ENCODE results near the gene MAPT.

The MAPT gene

DNA sequence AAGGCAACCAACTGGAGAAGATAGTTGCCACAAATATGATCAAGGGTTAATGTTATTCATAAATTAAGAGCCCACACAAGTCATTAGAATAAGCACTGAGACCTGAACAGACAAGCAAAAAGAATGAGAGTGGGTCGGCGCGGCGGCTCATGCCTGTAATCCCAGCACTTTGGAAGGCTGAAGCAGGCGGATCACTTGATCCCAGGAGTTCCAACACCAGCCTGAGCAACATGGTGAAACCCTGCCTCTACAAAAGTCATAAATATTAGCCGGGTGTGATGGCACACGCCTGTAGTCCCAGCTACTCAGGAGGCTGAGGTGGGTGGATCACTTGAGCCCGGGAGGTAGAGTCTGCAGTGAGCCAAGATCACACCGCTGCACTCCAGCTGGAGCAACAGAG, 64.0 kb downstream of the MAPT start:
- no peaks in the 10 kb centered on the region for H3K4me1 Mint-ChIP-seq
- TF ChIP-seq, protein P1, sequence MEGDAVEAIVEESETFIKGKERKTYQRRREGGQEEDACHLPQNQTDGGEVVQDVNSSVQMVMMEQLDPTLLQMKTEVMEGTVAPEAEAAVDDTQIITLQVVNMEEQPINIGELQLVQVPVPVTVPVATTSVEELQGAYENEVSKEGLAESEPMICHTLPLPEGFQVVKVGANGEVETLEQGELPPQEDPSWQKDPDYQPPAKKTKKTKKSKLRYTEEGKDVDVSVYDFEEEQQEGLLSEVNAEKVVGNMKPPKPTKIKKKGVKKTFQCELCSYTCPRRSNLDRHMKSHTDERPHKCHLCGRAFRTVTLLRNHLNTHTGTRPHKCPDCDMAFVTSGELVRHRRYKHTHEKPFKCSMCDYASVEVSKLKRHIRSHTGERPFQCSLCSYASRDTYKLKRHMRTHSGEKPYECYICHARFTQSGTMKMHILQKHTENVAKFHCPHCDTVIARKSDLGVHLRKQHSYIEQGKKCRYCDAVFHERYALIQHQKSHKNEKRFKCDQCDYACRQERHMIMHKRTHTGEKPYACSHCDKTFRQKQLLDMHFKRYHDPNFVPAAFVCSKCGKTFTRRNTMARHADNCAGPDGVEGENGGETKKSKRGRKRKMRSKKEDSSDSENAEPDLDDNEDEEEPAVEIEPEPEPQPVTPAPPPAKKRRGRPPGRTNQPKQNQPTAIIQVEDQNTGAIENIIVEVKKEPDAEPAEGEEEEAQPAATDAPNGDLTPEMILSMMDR (IDR thresholded peaks at IDR 0.05) = no peak
- no peak overlapping the region for H3K4me3 Mint-ChIP-seq
- H3K9me3 Mint-ChIP-seq = no peaks in the 10 kb centered on the region
- H3K27ac Mint-ChIP-seq = no peak overlapping the region
- DNase-seq = no peak
- no peaks in the 10 kb centered on the region for H3K36me3 Mint-ChIP-seq (ENCODE audit: low read depth)
- no peaks in the 10 kb centered on the region for H3K27me3 Mint-ChIP-seq (ENCODE audit: low read depth, poor library complexity)

DNA sequence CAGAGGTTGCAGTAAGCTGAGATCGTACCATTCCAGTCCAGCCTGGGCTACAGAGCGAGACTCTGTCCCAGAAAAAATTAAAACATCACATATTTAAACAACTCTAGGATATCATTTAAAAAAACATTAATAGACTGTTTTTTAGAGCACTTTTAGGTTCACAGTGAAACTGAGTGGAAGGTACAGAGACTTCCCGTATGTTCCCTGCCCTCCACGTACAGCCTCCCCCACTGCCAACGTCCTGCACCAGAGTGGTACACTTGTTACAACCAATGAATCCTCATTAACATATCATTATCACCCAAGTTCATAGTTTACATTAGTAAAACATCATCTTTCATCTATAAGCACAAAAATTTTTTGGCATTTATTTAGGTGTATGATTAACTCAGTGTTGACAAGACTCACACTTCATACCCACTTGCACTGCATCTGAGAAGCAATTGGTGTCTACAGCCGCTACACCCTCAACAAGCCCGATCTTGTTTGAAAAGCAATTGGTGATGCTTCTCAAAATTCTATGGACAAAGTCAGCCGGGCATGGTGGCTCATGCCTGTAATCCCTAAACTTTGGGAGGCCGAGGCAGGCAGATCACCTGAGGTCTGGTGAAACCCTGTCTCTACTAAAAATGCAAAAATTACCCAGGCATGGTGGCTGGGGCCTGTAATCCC, 64.8 kb downstream of the MAPT start:
- TF ChIP-seq, protein P1 (IDR thresholded peaks at IDR 0.05) = no peak
- no peak for DNase-seq
- Mint-ChIP-seq H3K36me3 (ENCODE audit: low read depth) (no peaks in the 10 kb centered on the region), H3K4me1 (peaks cover 4% of the 10 kb centered on the region), H3K4me3 (no peak overlapping the region), H3K27me3 (ENCODE audit: low read depth, poor library complexity) (no peaks in the 10 kb centered on the region), H3K9me3 (no peaks in the 10 kb centered on the region), H3K27ac (no peak overlapping the region)

DNA sequence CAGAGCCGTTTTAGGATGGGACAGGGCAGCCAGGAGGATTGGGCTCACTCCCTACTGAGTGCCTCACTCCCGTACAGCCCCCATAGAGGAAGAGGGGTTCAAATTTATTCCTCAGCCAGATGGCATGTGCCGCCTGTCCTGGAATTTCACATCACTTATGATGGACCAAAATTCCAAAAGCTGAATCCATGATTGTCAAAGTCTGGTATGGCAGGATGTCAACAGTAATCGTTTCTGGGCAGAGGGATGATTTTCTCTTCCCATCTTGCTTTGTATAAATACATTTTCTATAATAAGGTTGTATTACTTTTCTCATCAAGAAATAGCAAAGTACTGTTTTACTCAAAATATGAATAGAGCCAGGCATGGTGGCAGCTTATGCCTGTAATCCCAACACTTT, 66.0 kb downstream of the MAPT start:
- Mint-ChIP-seq H3K4me3 (no peak overlapping the region), H3K4me1 (peaks cover 4% of the 10 kb centered on the region), H3K27me3 (ENCODE audit: low read depth, poor library complexity) (peaks cover 8% of the 10 kb centered on the region), H3K36me3 (ENCODE audit: low read depth) (no peaks in the 10 kb centered on the region), H3K27ac (no peak overlapping the region), H3K9me3 (no peaks in the 10 kb centered on the region)
- no peak for DNase-seq
- TF ChIP-seq, protein P1 (IDR thresholded peaks at IDR 0.05) = no peak

DNA sequence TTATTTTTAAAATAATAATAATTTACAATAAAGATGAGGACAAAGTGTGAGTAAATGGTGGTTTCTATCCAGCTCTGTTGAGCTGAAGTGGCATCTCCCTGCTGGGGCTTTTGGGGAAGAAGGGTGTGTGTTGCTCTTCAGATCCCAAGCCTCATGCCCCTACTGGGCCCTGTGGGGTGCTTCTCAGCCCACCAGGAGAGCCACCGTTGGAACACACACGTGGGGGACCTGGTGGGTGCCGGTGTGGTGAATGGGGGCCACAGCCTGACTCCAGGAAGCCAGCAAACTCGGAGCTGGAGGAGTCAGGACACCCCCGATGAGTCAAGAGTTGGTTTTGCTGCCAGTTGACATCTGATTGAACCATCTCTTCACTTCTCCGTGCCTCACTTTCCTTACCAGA, 66.9 kb downstream of the MAPT start:
- H3K4me1 Mint-ChIP-seq = peaks cover 4% of the 10 kb centered on the region
- no peaks in the 10 kb centered on the region for H3K9me3 Mint-ChIP-seq
- H3K27me3 Mint-ChIP-seq (ENCODE audit: low read depth, poor library complexity) = peaks cover 16% of the 10 kb centered on the region

DNA sequence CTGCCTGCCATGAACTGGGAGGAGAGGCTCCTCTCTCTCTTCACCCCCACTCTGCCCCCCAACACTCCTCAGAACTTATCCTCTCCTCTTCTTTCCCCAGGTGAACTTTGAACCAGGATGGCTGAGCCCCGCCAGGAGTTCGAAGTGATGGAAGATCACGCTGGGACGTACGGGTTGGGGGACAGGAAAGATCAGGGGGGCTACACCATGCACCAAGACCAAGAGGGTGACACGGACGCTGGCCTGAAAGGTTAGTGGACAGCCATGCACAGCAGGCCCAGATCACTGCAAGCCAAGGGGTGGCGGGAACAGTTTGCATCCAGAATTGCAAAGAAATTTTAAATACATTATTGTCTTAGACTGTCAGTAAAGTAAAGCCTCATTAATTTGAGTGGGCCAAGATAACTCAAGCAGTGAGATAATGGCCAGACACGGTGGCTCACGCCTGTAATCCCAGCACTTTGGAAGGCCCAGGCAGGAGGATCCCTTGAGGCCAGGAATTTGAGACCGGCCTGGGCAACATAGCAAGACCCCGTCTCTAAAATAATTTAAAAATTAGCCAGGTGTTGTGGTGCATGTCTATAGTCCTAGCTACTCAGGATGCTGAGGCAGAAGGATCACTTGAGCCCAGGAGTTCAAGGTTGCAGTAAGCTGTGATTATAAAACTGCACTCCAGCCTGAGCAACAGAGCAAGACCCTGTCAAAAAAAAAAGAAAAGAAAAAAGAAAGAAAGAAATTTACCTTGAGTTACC, 68.0 kb downstream of the MAPT start:
- Mint-ChIP-seq H3K27me3 (ENCODE audit: low read depth, poor library complexity) (peaks cover 24% of the 10 kb centered on the region), H3K36me3 (ENCODE audit: low read depth) (no peaks in the 10 kb centered on the region), H3K9me3 (no peaks in the 10 kb centered on the region), H3K4me3 (no peak overlapping the region), H3K27ac (no peak overlapping the region), H3K4me1 (peaks cover 4% of the 10 kb centered on the region)
- TF ChIP-seq, protein P1 (IDR thresholded peaks at IDR 0.05) = no peak
- no peak for DNase-seq

More for the DNA sequence above, 66.9 kb downstream of the MAPT start:
- no peaks in the 10 kb centered on the region for H3K36me3 Mint-ChIP-seq (ENCODE audit: low read depth)
- no peak overlapping the region for H3K27ac Mint-ChIP-seq
- no peak for DNase-seq
- H3K4me3 Mint-ChIP-seq = no peak overlapping the region
- TF ChIP-seq, protein P1 (IDR thresholded peaks at IDR 0.05) = no peak
